LNCaP clone FGC (cell line): Measurements from ENCODE around the gene MORN4.
"Not testable (repeated sequence)": the region's sequence is repeated elsewhere in the genome, so short reads cannot be mapped to it uniquely, and the experiment has no call there.

ENCODE experiments used
- DNase-seq: peaks from one replicate; pipeline ENCODE4 v3.0.0-alpha.2; 2011; ENCODE audit warnings: low read depth
- H3K4me3 ChIP-seq: 2 replicates; pipeline ENCODE4 v1.5.1; 2011; ENCODE audit warnings: mild to moderate bottlenecking, low read depth, low read length, control low read depth
- TF ChIP-seq, protein P1 (sequence below): IDR thresholded peaks from 2 replicates; pipeline ENCODE4 v1.5.1; 2012; ENCODE audit warnings: mild to moderate bottlenecking; ENCODE audit not compliant: control insufficient read depth, insufficient read depth; ENCODE audit errors: extremely low read depth

The MORN4 gene

DNA sequence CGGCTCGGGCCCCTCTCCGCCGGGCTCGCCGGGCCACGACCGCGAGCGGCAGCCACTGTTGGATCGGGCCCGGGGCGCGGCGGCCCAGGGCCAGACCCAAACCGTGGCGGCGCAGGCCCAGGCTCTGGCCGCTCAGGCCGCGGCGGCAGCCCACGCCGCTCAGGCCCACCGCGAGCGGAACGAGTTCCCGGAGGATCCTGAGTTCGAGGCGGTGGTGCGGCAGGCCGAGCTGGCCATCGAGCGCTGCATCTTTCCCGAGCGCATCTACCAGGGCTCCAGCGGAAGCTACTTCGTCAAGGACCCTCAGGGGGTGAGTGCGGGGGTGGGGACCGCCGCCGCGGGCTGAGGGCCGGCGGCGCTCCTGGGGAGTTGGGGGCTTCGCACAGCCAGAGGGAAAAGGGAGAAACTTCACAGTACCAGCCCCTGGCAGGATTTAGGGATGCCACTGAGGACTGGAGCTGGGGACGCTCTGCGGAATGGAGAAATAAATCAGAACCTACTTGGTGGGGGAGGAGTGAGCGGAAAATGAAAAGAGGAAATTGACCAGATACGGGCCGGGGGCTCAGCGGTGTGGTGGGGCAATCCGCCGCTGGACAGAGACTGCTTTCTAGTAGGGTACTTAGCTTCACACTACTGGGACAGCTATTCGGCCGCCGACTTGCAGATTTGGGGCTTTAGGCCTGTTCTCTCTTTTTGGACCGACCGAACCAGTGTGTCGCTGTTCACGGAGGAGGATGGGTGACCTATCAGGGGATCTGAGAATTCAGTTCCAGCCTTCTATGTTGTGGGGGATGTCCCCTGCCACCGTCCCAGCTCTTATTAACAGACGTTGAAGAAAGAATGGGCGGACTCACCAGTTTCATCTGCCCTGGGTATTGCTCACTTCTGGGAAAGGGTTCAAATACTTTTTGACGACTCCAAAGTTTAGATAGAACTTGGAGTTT lies 7.8 kb upstream of the MORN4 start:
- TF ChIP-seq, protein P1, sequence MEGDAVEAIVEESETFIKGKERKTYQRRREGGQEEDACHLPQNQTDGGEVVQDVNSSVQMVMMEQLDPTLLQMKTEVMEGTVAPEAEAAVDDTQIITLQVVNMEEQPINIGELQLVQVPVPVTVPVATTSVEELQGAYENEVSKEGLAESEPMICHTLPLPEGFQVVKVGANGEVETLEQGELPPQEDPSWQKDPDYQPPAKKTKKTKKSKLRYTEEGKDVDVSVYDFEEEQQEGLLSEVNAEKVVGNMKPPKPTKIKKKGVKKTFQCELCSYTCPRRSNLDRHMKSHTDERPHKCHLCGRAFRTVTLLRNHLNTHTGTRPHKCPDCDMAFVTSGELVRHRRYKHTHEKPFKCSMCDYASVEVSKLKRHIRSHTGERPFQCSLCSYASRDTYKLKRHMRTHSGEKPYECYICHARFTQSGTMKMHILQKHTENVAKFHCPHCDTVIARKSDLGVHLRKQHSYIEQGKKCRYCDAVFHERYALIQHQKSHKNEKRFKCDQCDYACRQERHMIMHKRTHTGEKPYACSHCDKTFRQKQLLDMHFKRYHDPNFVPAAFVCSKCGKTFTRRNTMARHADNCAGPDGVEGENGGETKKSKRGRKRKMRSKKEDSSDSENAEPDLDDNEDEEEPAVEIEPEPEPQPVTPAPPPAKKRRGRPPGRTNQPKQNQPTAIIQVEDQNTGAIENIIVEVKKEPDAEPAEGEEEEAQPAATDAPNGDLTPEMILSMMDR = no peak
- peak overlapping the region; percentile 82 for H3K4me3 ChIP-seq
- DNase-seq = no peak

DNA sequence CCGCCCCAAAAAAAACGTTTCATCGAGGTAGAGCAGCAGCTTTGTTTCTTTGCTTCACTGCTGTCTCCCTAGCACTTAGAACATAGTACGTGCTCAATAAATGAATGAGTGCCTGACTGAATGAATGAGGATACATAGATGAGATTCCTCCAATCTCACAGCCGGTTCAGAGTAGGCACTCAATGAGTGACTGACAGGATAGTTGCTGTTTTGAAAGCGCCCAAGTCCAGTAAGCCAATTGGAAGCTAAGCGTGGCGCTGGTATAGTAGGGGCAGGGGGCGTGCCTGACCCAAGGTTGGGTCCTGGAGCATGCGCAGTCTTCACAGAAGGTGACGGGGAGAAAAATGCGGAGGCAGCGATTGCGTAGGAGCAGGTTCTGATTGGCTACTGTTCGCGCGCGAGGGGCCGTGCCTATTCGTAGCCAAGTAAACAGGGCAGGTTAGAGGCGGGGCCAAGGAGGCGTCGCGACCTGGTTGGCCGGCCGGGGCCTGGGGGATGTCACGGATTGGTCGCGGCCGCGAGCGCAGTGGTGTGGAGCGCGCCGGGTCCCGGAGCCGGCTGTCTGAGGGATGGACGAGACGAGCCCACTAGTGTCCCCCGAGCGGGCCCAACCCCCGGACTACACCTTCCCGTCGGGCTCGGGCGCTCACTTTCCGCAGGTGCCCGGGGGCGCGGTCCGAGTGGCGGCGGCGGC lies 7.0 kb upstream of the MORN4 start, which contains the start of gene PI4K2A:
Gene PI4K2A, plus strand, starts transcription at position 498 of the 694 bp plus-strand sequence. Its CDS starts 72 bp downstream, at position 570.
- TF ChIP-seq, protein P1 = no peak
- peak within 1 kb of the TSS; percentile 82 for H3K4me3 ChIP-seq
- peak; percentile 98 for DNase-seq

DNA sequence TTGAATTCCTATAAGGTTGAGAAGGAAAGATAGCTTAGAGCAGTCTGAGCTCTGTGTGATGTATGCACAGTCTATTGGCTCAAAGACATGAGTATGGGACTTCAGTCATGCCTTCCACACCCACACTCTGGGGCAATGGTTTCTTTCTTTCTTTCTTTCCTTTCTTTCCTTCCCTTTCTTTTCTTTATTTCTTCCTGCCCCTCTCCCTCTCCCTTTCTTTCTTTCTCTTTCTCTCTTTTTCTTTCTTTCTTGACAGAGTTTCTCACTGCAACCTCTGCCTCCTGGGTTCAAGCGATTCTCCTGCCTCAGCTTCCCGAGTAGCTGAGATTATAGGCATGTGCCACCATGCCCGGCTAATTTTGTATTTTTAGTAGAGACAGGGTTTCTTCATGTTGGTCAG lies 5.8 kb upstream of the MORN4 start:
- DNase-seq, H3K4me3 ChIP-seq: not testable (repeated sequence)

DNA sequence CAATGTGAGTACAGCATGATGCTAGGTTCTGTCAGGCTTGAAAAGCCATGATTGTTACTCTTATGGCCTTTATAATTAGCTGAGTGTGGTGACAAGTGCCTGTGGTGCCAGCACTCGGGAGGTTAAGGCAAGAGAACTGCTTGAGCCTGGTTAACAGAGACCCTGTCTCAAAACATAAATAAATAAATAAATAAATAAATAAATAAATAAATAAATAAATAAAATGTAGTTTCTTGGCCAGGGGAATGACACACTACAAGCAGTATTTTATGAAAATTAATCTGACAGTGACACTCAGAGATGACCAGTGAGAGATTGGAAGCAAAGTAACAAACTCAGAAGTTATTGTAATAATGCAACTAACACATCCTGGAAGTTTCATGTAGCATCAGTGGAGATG lies 2.3 kb upstream of the MORN4 start:
- no peak overlapping the region for H3K4me3 ChIP-seq
- TF ChIP-seq, protein P1 = no peak
- no peak for DNase-seq

DNA sequence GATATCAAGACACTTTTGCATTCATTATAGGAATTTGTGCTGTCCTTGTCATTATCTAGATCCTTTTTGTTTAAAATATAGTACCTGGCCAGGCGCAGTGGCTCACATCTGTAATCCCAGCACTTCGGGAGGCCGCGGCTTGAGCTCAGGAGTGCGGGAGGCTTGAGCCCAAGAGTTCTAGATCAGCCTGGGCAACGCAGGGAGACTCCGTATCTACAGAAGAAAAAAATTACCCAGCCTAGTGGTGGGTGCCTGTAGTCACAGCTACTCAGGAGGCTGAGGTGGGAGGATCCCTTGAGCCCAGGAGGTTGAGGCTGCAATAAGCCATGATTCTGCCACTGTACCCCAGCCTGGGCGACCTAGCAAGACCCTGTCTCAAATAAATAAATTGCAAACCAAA lies 621 bp upstream of the MORN4 start:
- DNase-seq = no peak
- TF ChIP-seq, protein P1 = no peak
- peak overlapping the region; percentile 93 for H3K4me3 ChIP-seq

DNA sequence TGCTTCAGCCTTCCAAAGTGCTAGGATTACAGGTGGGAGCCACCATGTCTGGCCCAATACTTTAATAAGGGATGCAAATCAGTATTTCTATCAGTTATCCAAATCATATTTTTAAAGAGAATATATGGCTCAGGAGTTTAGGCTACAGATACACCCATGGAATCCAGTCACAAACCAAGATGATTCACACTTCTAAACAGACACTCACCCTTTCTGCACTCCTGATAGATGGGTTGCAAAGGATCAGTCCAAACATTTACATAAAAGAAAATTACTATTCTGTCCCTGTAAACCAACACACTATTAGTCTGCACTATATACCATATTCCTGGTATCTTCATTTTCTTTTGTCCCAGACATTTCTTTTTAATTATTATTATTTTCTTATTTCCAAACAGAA lies 2.2 kb downstream of the MORN4 start:
- no peak for DNase-seq
- TF ChIP-seq, protein P1 = no peak
- H3K4me3 ChIP-seq = no peak overlapping the region

DNA sequence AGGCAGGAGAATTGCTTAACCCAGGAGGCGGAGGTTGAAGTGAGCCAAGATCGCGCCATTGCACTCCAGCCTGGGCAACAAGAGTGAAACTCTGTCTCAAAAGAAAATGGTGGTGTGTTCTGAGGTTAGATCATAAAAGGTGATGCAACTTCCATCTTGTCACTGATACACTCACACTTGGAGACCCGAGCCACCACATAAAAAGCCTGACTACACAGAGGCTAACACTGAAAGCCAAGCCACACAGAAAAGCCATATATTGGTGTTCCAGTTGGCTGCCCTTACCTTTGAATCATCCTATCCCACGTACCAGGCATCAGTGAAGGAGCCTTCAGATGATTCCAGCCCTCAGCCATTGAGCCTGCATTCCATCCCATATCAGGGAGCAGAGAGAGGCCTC lies 4.0 kb downstream of the MORN4 start:
- TF ChIP-seq, protein P1 = no peak
- no peak for DNase-seq
- H3K4me3 ChIP-seq = no peak overlapping the region
